ENCODE results near the gene LRRC26.

GRCh38 chr9:137160716-137161557 is 8.9 kb downstream of the LRRC26 start:
- TF ChIP-seq POLR2A (IDR thresholded peaks at IDR 0.05; ENCODE audit: low read length) (no peak), GATA1 (IDR thresholded peaks at IDR 0.05; ENCODE audit: low read depth, low read length) (no peak)

Data from erythroblast (primary cell).